HEK293 (cell line): ENCODE data around the gene RELCH.
"Not testable (repeated sequence)": the region's sequence is repeated elsewhere in the genome, so short reads cannot be mapped to it uniquely, and the experiment has no call there.

Experiments used
- CTCF ChIA-PET: fragments of 350-600 bp; formaldehyde crosslinking; extraction: SDS; loops from one replicate; lab custom pipeline; 2021; ENCODE audit warnings: antibody characterized with exemption; lab: Yijun Ruan, JAX
- POLR2A ChIA-PET: fragments of 300-600 bp; formaldehyde crosslinking; extraction: SDS; loops from one replicate; lab custom pipeline; 2020; ENCODE audit warnings: antibody characterized with exemption, inconsistent platforms; lab: Yijun Ruan, JAX
- H3K27ac ChIP-seq: fragments of 200-500 bp; sonication (Bioruptor generic); 2 replicates; pipeline ENCODE4 v1.5.1; 2014; ENCODE audit warnings: low read depth, low read length, control low read depth, inconsistent platforms; ENCODE audit errors: extremely low read depth
- H3K36me3 ChIP-seq, 2 experiments: fragments of 200-500 bp in 1 of 2; sonication (Bioruptor generic) in 1 of 2; 1 replicate in 1 of 2; 2 replicates in 1 of 2; pipeline ENCODE4 v1.5.1; 2014 to 2017; ENCODE audit warnings: inconsistent platforms in 2 of 2, low read length in 2 of 2; ENCODE audit not compliant: control insufficient read depth in 2 of 2, insufficient read depth in 1 of 2
- H3K4me1 ChIP-seq: fragments of 200-500 bp; sonication (Bioruptor generic); 2 replicates; pipeline ENCODE4 v1.5.1; 2014; ENCODE audit warnings: mild to moderate bottlenecking, low read length, inconsistent platforms; ENCODE audit not compliant: control insufficient read depth, insufficient read depth
- H3K4me3 ChIP-seq: 2 replicates; pipeline ENCODE4 v1.5.1; 2011; ENCODE audit warnings: low read depth, mild to moderate bottlenecking, control low read depth, low read length, moderate library complexity
- H3K9me3 ChIP-seq: fragments of 200-500 bp; sonication (Bioruptor generic); 2 replicates; pipeline ENCODE4 v1.5.1; 2014; ENCODE audit warnings: low read depth, low read length, inconsistent platforms; ENCODE audit not compliant: control insufficient read depth, insufficient read depth
- FEZF1 ChIP-seq: fragments of 450-650 bp; formaldehyde crosslinking; IDR thresholded peaks from 2 replicates; pipeline ENCODE4 v1.5.1; 2016; ENCODE audit warnings: missing biosample characterization, missing genetic modification characterization
- HOXA7 ChIP-seq: sonication (generic); formaldehyde crosslinking; IDR thresholded peaks from 2 replicates; pipeline ENCODE4 v1.8.1; 2022; ENCODE audit warnings: missing genetic modification reagents, borderline replicate concordance
- OSR2 ChIP-seq: fragments of 450-650 bp; formaldehyde crosslinking; IDR thresholded peaks from 2 replicates; pipeline ENCODE4 v1.5.1; 2016; ENCODE audit warnings: missing biosample characterization, missing genetic modification characterization
- ZNF138 ChIP-seq: fragments of 450-650 bp; formaldehyde crosslinking; IDR thresholded peaks from 2 replicates; pipeline ENCODE4 v1.5.1; 2016; ENCODE audit warnings: missing biosample characterization, missing genetic modification characterization, borderline replicate concordance
- ZNF146 ChIP-seq: fragments of 450-650 bp; formaldehyde crosslinking; IDR thresholded peaks from 2 replicates; pipeline ENCODE4 v1.5.1; 2016; ENCODE audit warnings: missing biosample characterization, missing genetic modification characterization
- ZNF223 ChIP-seq: fragments of 450-650 bp; formaldehyde crosslinking; IDR thresholded peaks from 2 replicates; pipeline ENCODE4 v1.5.1; 2016; ENCODE audit warnings: missing biosample characterization, missing genetic modification characterization
- ZNF24 ChIP-seq: fragments of 450-650 bp; formaldehyde crosslinking; IDR thresholded peaks from 2 replicates; pipeline ENCODE4 v1.5.1; 2016; ENCODE audit warnings: missing biosample characterization, missing genetic modification characterization
- ZNF433 ChIP-seq: fragments of 450-650 bp; formaldehyde crosslinking; IDR thresholded peaks from 2 replicates; pipeline ENCODE4 v1.5.1; 2016; ENCODE audit warnings: missing biosample characterization, missing genetic modification characterization, low read depth
- ZNF623 ChIP-seq: fragments of 450-650 bp; formaldehyde crosslinking; IDR thresholded peaks from 2 replicates; pipeline ENCODE4 v1.5.1; 2016; ENCODE audit warnings: missing biosample characterization, missing genetic modification characterization
- TF ChIP-seq, protein P1 (sequence below): fragments of 450-650 bp; formaldehyde crosslinking; conservative IDR thresholded peaks from 2 replicates; pipeline ENCODE4 v1.5.1; 2016; ENCODE audit warnings: low read depth, missing biosample characterization, missing genetic modification characterization
- TF ChIP-seq, protein P2 (sequence below): fragments of 450-650 bp; formaldehyde crosslinking; IDR thresholded peaks from 2 replicates; pipeline ENCODE4; 2016; ENCODE audit warnings: missing biosample characterization, missing genetic modification characterization
- TF ChIP-seq, protein P3 (sequence below): fragments of 450-650 bp; formaldehyde crosslinking; IDR thresholded peaks from 2 replicates; pipeline ENCODE4 v1.5.1; 2016; ENCODE audit warnings: missing biosample characterization, missing genetic modification characterization

RELCH gene

DNA sequence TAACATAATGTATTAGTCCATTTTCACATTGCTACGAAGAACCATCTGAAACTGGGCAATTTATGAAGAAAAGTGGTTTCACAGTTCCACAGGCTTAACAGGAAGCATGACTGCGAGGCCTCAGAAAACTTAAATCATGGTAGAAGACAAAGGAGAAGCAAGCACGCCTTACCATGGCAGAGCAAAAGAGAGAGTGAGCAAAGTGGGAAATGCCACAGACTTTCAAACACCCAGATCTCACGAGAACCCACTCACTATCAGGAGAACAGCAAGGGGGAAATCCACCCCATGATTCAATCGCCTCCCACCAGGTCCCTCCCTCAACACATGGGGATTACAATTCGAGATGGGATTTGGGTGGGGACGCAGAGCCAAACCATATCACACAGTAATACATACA is 22.7 kb upstream of the RELCH start (continued):
- TF ChIP-seq HOXA7 (CRISPR knock-in tag) (no peak), OSR2 (tag by site-specific recombination) (no peak), ZNF138 (tag by site-specific recombination) (no peak)
- TF ChIP-seq, protein P1, sequence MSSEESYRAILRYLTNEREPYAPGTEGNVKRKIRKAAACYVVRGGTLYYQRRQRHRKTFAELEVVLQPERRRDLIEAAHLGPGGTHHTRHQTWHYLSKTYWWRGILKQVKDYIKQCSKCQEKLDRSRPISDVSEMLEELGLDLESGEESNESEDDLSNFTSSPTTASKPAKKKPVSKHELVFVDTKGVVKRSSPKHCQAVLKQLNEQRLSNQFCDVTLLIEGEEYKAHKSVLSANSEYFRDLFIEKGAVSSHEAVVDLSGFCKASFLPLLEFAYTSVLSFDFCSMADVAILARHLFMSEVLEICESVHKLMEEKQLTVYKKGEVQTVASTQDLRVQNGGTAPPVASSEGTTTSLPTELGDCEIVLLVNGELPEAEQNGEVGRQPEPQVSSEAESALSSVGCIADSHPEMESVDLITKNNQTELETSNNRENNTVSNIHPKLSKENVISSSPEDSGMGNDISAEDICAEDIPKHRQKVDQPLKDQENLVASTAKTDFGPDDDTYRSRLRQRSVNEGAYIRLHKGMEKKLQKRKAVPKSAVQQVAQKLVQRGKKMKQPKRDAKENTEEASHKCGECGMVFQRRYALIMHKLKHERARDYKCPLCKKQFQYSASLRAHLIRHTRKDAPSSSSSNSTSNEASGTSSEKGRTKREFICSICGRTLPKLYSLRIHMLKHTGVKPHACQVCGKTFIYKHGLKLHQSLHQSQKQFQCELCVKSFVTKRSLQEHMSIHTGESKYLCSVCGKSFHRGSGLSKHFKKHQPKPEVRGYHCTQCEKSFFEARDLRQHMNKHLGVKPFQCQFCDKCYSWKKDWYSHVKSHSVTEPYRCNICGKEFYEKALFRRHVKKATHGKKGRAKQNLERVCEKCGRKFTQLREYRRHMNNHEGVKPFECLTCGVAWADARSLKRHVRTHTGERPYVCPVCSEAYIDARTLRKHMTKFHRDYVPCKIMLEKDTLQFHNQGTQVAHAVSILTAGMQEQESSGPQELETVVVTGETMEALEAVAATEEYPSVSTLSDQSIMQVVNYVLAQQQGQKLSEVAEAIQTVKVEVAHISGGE (tag by site-specific recombination): no peak

DNA sequence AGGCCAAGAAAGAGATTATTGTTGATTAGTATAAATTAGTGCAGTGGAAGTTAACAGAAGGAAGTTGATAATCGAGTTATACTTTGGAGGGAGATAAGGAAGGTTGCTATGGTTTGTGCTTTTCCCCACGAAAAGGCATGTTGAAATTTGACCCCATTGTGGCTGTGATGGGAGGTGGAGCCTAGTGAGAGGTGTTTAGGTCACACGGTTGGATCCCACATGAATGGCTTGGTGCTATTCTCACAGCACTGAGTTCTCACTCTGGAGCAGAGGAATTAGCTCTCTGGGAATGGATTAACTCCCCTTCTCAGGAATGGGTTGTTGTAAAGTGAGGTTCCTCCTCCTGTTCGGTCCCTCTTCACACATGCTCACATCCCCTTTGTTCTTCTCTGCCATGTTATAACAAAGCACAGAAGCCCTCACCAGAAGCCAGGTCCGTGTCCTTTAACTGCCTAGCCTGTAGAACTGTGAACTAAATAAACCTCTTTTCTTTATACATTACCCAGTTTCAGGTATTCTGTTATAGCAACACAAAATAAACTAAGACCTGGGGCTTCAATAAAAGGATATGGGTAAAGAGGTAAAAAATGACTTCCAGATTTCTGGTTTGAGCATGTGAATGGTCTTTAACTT is 22.1 kb upstream of the RELCH start:
- no peaks in the 10 kb centered on the region for H3K4me1 ChIP-seq
- CTCF ChIA-PET: interaction anchor here (0.7 to 1.0 kb wide), 3 partner anchors 18 to 1480 kb away, joined by 3 to 4 read pairs (median 4); no protein-coding TSS in a partner anchor
- no peak overlapping the region for H3K27ac ChIP-seq
- no peaks in the 10 kb centered on the region; a peak in 1 of 3 replicates for H3K36me3 ChIP-seq
- no peak overlapping the region for H3K4me3 ChIP-seq
- no peaks in the 10 kb centered on the region for H3K9me3 ChIP-seq
- TF ChIP-seq FEZF1 (tag by site-specific recombination): peak; percentile 42; the same call in 1 of the 2 replicates
- no peak for TF ChIP-seq ZNF223 (tag by site-specific recombination)
- POLR2A ChIA-PET: no interaction called here

DNA sequence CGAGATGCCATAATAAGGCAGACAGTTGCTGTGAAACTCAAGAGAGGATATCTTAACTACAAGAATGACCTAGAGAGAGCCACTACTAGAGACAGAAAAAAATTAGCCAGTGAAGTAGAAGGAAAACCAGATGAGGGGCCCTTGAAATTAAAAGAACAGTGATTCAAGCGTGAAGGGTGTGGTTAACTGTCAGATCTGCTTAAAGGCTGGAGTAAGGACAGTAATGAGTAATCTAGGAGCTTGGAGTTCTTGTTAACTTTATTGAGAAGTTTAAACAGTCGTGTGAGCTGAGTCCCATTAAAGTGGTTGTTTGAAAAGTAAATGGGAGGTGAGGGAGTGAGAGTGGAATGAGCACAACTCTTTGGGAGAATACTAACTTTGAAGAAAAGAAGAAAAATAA is 21.5 kb upstream of the RELCH start:
- CTCF ChIA-PET: interaction anchor here (0.6 to 0.9 kb wide), 3 partner anchors 34 to 1481 kb away, joined by 3 to 4 read pairs (median 4); no protein-coding TSS in a partner anchor
- no peak for TF ChIP-seq ZNF433 (tag by site-specific recombination)
- TF ChIP-seq, protein P2, sequence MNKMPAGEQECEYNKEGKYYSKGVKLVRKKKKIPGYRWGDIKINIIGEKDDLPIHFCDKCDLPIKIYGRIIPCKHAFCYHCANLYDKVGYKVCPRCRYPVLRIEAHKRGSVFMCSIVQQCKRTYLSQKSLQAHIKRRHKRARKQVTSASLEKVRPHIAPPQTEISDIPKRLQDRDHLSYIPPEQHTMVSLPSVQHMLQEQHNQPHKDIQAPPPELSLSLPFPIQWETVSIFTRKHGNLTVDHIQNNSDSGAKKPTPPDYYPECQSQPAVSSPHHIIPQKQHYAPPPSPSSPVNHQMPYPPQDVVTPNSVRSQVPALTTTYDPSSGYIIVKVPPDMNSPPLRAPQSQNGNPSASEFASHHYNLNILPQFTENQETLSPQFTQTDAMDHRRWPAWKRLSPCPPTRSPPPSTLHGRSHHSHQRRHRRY (tag by site-specific recombination): no peak
- no peak for TF ChIP-seq ZNF24 (tag by site-specific recombination)
- no peak for TF ChIP-seq ZNF146
- no peak for TF ChIP-seq ZNF623 (tag by site-specific recombination)
- H3K36me3 ChIP-seq: no peaks in the 10 kb centered on the region
- no peak overlapping the region for H3K4me3 ChIP-seq
- no peaks in the 10 kb centered on the region for H3K9me3 ChIP-seq
- POLR2A ChIA-PET: no interaction called here
- no peak overlapping the region for H3K27ac ChIP-seq
- no peaks in the 10 kb centered on the region for H3K4me1 ChIP-seq

GRCh38 chr18:62166524-62166923 is 20.5 kb upstream of the RELCH start:
- peak; percentile 80 for TF ChIP-seq ZNF146
- TF ChIP-seq, protein P3, sequence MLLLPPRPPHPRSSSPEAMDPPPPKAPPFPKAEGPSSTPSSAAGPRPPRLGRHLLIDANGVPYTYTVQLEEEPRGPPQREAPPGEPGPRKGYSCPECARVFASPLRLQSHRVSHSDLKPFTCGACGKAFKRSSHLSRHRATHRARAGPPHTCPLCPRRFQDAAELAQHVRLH (tag by site-specific recombination): 0 out of 2 replicates have a peak, but pooled peaks have one; percentile 41
- POLR2A ChIA-PET, H3K36me3 ChIP-seq, H3K27ac ChIP-seq, H3K4me1 ChIP-seq, H3K9me3 ChIP-seq, H3K4me3 ChIP-seq: not testable (repeated sequence)
- CTCF ChIA-PET: interaction anchor here (0.6 to 0.7 kb wide), 2 partner anchors 36 to 762 kb away, joined by 3 read pairs; no protein-coding TSS in a partner anchor
